OCI-LY1 (cell line): ENCODE measurements around the gene ARL15.

Experiments
- CTCF ChIP-seq: fragments of 200-600 bp; sonication (generic), shearing (Covaris generic); IDR thresholded peaks from 2 replicates; pipeline ENCODE4 v1.5.1; 2017; ENCODE audit warnings: mild to moderate bottlenecking, antibody characterized with exemption, low read length, moderate library complexity, mixed read lengths
- EZH2 ChIP-seq: fragments of 200-600 bp; sonication (generic), shearing (Covaris generic); IDR thresholded peaks from 2 replicates; pipeline ENCODE4 v1.8.0; 2017; ENCODE audit warnings: borderline replicate concordance, mixed run types, mild to moderate bottlenecking, antibody characterized with exemption, low read length, moderate library complexity, mixed read lengths

GRCh38 chr5:54313311-54314270 is 3.2 kb upstream of the ARL15 start:
- TF ChIP-seq CTCF: no peak
- no peak for TF ChIP-seq EZH2
